HuH-7.5 (cell line): ENCODE measurements around the gene TP73.
A peak's percentile ranks its signal among the peaks of the same experiment; 100 is the strongest.

ENCODE experiments used
- DNase-seq: peaks from one replicate; pipeline ENCODE4 v3.0.0; 2011; ENCODE audit warnings: low spot score

The TP73 gene

DNA sequence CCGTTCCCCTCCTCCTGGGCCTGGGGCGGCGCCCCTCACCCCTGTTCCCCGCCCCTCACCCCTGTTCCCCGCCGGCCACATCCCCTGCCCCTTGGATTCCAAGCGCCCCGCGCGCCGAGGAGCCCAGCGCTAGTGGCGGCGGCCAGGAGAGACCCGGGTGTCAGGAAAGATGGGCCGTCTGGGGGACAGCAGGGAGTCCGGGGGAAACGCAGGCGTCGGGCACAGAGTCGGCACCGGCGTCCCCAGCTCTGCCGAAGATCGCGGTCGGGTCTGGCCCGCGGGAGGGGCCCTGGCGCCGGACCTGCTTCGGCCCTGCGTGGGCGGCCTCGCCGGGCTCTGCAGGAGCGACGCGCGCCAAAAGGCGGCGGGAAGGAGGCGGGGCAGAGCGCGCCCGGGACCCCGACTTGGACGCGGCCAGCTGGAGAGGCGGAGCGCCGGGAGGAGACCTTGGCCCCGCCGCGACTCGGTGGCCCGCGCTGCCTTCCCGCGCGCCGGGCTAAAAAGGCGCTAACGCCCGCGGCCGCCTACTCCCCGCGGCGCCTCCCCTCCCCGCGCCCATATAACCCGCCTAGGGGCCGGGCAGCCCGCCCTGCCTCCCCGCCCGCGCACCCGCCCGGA lies at the start of gene TP73:
TP73 (plus strand) TSS at position 587 of the 618 bp plus-strand sequence. CDS start 29,850 bp downstream, outside the sequence.
- peak; percentile 51 for DNase-seq

DNA sequence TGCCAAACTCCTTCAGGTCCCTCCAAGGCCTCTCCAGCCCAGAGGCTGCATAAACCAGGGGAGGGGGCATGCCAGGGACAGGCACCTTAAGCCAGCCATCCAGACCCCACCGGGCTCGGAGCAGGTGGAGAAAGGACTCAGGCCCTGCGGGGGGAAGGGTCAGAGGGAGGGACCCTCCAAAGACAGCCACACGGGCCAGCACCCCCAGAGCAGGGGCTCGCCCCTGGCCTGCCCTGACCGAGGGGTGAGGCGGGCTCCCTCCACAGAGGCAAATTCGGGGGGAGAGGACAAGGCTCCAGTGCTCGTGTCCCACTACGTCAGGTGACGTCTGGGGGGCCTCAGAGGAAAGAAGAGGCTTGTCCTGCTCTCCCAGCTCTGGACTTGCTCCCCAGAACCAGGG lies 49.2 kb upstream of the TP73 start:
- no peak for DNase-seq

DNA sequence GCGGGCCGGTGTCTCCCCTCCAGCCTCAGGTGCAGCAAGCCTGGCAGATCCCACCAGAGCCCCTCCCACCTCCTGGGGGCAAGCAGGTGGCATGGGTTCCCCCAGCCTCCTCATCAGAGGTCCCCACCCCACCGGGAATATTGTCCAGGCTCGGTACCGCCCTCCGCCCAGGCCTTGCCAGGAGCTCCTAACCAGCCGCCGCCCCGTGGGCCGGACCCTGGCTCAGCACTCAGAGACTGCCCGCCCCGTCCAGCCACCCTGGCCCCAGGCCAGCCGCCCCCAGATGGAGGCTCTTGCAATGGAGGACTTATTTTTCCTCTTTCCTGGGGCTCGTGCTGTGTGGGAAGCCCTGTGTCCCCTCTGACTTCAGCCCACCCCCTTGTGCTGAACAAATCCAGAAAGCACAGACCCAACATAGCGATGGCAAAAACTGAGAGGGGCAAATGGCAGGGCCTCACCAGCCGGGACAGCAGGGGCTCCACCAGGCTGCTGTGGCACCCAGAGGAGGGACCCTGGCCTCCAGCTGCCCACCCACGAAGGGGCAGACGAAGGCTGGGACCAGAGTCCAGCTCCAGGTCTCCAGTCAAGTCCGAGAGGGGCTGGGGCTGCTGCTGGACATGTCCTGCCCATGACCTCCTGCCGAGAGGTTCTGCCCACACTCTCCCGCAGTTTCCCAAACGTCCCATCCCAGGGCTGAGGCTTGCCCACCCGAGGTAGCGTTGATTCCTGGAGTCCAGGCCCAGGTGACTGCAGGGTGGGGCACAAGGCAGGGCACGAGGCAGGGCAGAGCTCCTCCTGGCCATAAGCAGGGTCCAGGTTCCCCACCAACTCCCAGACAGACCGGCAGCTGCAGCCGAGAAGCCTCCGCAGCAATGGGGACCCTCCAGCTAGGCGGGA lies 48.5 kb upstream of the TP73 start:
- DNase-seq, result no peak

DNA sequence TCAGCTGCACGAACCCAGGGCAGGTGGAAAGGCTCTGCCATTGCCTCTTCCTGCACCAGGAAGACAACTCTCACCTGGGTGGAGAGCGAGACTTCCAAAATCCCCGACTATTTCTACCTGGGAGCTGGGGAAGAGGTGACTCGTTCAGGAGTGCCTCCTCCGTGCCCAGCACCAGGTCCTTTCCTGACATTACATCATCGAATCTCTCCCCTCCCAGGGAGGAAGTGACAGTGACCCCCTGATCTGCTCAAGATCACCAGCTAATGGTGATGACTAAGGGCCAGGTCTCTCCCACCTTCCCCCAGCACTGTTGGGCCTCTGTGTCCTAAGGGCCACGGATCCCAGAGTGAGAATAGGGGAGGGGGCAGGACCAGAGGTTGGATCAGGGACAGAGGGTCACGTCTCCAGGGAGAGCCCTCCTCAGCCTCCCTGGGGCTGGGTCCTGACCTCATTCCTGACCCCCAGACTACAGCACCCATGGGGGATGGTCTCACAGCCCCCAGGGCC lies 47.8 kb upstream of the TP73 start:
- DNase-seq, result no peak

DNA sequence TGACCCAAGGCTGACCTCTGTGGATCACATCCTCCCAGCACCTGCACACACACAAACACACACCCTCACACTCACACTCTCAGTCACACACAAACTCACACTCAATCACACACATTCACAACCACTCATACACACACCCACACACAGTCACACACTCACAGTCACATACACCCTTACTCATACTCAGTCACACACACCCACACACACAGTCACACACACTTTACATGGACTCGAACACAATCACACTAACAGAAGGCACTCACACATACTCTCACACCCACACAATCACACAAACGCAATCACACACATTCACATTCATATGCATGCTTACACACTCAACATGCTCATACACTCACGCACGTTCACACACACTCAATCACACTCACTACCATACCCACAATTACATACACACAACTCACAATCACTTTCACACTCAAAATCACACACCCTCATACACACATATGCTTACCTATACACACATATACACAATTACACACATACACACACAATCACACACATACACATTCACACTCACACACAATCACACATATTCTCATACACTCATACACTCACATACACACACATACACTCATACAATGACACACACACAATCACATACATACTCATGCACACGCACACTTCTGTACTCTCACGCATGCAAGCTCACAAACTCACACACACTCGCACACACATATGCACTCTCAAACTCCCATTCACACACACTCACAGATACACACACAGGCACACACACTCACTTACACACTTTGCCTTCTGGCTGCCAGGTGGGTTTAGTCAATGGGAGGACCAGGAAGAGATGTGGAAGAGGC lies 47.1 kb upstream of the TP73 start:
- no peak for DNase-seq

DNA sequence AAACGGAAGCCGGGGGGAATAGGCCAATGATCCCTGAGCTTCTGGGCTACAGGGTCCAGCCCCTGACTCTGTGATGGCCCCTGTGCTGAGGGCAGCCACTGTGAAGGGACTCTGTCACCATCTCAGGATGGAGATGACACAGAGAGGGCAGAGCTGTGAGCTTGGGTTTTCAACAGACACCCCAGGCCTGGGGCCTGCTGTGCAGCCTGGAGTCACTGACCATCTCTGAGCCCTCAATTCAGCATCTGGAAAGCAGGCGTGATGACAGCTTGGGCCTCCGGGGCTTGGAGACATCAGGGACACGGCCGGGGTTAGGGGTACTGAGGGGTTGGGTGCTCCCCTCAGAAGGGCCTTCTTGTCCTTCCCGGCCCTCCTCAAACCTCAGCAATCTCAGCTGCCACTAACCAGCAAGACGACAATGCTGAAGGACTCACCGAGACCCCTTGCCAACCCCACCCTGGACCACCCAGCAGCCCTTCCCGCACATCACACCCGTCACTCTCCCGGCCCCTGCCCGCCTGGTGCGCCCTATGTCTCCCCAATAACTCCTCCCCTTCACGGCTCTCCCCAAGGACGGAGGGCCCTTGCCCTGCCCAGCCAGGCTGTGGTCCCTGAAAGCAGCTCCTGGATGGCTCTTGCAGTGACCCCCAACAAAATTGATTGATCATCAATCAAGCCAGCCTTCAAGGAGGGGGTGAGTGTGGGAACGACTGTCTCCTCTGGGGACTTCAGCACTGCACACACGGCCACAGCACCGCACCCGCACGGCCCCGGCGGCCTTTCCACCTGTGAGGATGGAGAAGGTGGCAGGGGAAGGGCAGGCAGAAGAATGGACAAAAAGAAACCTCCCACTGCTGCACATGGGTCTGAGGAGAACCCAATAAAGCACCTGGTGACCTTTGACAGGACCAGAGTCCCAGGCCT lies 45.3 kb upstream of the TP73 start:
- DNase-seq, result no peak

DNA sequence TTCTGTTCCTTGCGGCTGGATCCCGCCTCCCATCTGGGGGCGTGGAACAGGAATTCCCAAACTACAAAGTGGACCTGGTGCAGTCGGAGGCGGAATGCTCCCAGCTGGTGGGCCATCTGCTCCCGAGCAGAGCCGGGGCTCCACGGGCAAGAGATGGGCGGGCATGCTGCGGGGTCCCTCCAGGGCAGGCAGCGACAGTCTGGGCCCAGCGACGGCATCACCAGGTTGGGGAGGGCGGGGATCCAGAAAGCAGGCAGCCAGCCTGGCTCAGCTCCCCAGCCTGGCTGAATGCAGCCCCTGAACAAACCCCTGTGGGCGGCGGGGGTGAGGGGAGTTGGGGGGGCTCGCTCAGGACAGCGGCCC lies 44.6 kb upstream of the TP73 start:
- no peak for DNase-seq

DNA sequence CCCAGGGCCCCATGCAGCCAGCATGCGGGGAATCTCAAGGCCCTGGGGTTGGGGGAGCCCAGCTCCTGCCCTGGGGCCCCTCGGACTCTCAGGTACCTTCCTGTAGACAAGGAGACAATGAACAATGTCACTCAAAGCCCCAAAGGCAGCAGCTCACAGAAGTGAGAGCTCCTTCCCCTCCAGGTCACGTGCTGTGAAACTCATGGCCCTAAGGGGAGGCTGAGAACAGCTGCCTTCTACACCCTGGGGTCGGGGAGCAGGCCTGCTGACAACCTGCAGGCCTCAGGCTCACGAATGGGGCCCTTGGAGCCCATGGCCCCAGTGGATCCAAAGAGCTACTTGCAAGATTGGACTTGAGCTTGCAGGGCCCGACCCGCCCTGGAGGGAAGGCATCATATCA lies 44.2 kb upstream of the TP73 start:
- DNase-seq, result no peak

DNA sequence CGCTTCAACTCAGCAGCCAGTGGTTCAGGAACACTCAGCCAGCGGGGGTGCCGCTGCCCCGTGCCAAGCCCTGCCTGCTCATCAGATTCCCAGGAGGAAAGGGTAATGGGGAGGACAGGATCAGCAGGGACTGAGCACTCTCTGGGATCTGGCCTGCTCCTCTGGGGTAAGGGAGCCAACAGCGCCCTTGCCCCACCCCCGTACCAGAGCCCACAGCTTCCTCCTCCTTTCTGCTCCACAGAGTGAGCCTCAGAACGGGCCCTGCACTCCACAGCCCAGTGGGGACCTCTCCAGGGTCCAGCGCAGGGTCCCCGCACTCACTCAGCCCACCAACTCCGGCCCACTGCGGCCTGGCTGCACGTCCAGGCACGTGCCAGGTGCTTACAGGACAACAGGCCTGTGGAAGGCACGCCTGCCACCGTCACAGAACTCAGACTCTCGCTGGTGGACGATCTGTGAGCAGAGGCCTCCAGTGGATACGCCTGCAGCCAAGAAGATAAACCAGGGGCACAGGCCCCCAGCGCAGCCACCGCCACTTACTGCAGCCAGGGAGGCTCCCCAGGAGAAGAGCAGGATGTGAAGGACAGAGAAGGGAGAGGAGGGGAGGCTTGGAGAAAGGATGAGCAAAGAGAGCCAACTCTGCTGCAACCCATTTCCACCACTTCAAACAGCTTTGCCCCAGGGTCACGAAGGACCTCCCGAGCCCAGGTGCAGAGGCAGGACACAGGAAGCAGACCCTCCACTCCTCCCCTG lies 43.1 kb upstream of the TP73 start:
- no peak for DNase-seq

DNA sequence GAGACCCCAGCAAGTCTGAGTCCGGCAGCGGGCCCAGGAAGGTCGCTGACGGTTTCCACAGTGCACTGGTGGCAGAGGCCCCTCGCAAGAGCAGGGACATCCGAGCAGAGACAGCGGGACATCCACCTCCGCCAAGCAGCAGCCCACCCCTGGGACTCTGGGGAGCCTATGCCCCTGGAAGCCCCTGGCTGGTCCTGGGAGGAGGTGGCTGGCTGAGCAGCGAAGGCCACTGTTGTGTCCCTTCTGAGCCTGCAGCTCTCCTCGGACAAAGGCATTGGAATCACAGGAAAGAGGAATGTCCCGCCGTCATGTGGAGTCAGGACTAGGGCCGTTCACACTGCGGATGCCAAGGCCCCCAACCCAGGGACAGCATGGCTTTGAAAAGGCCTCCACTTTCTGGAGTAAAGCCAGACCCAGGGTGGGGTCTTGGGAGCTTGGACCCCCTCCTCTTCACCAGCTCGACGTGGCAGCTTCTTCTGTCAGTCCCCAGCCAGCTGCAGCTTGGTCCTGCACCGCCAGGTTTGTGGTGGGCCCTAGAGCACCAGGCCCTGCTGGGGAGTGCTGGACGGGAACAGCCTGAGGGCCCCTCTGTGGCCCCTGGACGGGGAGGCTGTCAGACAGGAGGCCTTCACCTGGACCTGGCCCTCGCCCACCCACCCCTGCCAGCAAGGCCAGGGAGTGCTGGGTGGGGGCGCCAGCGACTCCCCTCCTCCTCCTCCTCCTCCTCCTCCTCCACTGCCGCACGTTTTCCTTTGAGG lies 42.4 kb upstream of the TP73 start:
- no peak for DNase-seq

DNA sequence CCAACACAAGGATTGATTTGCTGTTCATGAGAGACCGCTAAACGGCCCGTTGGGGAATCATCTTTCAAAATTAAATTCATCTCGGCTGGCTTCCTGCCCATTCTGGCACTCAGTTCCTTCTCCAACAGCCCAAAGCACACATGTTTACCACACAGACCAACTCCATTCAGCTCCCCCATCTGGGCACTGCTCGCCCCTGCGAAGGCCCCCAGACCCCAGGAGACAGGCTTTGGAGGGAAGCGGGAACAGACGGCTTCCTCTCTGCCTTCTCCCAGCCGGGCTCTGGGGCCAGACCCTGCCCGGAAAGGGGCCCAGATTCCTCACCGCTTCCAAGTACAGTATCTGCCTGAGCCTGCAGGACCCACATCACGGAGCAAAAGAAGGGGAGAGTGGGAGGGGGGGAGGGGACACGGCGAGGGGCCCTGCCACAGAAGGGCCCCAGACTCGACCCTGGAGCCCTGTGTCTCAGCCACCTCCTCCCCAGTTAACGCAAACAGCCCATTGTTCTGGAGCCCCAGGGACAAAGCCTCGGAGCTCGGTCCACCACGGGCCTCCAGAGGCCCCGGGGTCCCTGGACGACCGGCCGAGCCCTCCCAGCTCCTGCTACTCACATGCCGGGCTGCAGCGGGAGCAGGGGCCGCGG lies 41.7 kb upstream of the TP73 start:
- no peak for DNase-seq

DNA sequence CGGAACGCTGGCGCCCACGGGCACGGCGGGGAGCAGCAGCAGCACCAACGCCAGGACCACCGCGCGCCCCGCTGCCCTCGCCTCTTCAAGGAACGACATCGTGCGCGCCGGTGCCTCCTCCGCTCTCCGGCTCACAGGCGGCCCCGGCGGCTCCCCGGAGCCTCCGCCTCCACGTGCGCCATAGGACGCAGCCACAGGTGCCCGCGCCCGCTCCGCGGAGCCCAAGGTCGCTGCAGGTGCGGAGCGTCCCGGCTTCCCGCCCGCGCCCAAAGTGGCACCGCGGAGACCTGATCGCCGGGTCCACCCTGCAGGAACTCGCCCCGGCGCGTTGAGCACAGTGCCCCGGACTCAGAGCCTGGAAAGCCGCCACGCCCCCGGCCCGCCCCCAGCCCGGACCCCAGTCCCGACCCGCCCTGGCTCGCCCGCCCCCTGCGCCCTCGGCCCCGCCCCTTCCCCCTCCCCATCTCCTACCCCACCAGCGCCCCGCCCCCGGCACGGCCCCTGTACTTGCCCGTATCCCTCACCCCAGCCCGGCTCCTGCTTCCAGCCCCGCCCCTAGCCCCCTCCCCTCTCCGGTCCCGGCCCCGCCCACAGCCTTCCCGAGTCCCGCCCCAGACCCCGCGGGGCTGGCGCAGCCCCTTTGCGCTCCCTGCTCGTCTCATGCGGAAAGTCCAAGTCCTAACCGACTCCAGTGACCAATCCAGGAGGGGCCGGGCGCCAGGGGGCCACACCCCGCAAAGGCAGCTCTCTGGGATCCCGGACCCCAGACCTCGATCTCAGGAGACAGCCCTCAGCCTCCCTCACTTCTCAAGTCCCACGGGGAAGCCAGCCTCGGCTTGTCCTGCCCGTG lies 40.9 kb upstream of the TP73 start, which contains the start of gene MEGF6:
MEGF6 (minus strand) TSS at position 339 of the 850 bp plus-strand sequence; CDS start at position 99, 240 bp downstream.
- DNase-seq, result no peak

DNA sequence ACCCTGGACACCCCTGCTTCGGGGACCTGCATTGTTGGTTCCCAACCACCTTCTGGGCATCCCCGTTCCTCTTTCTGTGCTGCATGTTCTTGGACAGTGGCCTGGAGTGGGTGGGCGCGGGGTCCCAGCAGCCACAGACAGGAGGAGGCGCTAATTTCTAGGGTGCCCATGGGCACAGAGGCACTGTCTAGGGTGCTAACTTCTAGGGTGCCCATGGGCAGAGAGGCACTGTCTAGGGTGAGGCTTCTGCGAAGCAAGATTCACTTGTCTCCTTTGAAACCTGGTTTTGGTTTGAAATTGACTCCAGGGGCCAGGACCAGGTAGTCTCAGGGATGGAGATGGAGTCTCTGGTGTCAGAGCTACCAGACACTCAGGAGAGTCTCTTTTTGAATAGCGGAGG lies 40.2 kb upstream of the TP73 start:
- no peak for DNase-seq

DNA sequence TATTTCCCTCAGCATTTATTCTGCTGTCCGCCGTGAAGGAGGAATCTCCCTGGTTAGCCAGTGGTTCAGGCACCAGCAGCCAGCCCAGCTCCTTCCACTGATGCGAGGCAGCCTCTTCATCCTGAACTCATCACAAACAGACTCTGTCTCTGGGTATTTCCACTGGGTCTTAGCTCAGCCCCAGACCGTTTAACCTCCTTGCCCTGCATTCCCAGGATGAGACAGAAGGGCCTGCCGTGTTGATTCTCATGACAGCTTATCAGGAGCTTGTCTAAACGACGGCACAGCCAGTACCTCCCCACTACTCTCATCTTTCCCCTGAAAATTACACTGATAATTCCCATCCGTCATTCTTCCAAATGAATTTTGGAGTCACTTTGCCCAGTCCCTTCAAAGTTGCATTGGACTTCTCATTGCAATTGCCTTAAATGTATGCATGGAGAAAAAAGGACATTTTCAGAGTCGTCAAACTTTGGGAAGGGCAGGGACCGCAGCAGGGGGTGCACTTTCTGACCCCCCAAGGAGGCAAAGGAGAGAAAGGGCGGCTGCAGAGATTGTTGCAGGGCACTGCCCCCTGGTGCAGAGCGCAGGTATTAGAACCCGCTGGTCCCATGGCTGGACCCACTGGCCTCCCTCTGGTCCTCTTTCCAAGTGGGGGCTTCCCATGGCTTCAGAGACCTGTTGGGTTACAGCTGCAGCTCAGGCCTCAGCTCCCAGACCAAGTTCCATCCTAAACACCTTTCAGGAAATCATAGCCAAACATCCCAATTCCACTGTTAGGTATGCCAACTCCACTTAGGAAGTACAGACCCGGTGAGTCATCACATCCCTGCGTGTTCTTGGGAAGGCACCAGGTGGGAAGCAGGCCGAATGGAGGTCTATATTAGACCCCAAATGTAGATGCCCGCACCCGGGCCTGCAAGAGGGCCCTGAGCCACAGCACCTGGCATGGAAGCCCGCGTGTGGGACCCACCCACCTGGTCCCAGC lies 37.3 kb upstream of the TP73 start:
- DNase-seq, result no peak

DNA sequence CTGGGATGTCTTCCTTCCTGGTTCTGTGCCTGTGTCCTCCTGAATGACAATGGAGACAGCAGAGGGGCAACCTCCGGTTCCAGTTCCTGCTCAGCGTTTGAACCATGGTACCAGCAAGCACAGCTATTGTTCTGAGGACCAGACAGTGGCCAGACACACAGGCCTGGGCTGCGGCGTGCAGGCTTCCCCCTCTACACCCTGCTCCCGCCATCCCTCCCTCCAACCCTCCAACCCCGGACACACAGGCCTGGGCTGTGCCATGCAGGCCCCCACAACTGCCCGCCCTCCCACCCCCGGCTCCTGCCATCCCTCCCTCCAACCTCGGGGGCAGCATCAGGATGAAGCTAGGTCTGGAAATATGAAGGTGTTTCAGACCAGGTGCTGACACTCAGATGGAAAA lies 35.5 kb upstream of the TP73 start:
- DNase-seq, result no peak

DNA sequence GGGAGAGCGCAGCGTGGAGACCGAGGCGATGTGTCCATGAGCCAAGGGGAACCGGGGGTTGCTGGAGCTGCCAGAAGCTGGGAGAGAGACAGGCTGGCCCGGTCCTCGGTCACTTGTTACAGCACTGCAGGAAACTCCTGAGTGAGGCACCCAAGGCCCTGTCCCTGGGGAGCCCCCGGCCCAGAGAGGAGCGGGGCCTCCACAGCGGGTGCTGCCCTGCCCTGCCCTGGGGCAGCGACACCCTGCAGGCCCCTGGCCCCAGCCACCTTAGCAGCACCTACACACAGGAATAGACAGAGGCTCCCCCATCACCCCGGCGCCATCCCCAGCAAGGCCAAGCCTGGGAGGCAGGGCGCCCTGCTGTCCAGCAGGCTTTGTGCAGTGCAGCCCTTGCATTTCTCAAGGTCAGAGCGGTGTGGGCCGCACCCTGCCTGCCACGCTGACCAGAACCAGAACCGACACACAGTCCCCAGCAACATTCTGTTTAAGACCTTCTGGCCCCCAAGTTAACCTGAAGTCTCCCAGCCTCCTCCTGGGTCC lies 34.4 kb upstream of the TP73 start:
- DNase-seq, result no peak

DNA sequence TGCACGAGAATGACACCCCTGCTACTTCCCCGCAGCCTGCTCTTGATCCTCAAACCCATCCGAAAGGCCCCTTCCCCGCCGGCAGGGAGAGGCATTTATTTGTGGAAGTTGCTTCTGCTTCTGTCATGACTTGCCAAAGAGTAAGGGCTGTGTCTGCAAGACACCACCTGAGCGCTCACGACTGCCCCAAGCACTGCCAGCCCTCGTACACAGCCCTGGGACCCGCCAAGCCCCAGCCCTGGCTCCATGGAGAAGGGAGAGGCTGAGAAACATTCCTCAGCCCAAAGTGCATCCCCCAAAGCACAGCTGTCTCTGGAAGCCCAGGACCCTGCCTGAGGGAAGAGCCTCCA lies 33.8 kb upstream of the TP73 start:
- DNase-seq, result no peak
